Panc1 (cell line): Measurements from ENCODE around the gene CHD6. TPM values are rescaled to one million over a fixed set of nuclear protein-coding genes. Genes with fewer than 3 reads are reported as not detected.

ENCODE experiments used
- ATAC-seq: fragments of 200-7000 bp; cut with Tn5 transposase; 2 replicates; pipeline ENCODE4 v1.9.1; 2020; ENCODE audit warnings: mild to moderate bottlenecking, moderate library complexity
- BruUV-seq: library from RNA; stranded (reverse); fragments of 400-500 nt; replicated peaks from 2 replicates; lab custom pipeline; 2021; lab: Mats Ljungman, UMichigan
- CTCF ChIA-PET: fragments of 300-600 bp; sonication (Branson Sonifier 250); formaldehyde crosslinking; loops from one replicate; lab custom pipeline; 2022; ENCODE audit warnings: antibody characterized with exemption; lab: Charles Lee
- POLR2A ChIA-PET: fragments of 300-600 bp; sonication (Branson Sonifier 250); formaldehyde crosslinking; loops from one replicate; lab custom pipeline; 2022; ENCODE audit warnings: antibody characterized with exemption; lab: Charles Lee
- DNase-seq: peaks from one replicate; pipeline ENCODE4 v3.0.0-alpha.2; 2010; ENCODE audit warnings: low read depth, low spot score
- H3K27ac ChIP-seq: 2 replicates; pipeline ENCODE4 v1.5.1; 2011; ENCODE audit warnings: mild to moderate bottlenecking, low read length, inconsistent platforms
- H3K27me3 ChIP-seq: fragments of 200-500 bp; sonication (Bioruptor generic); 2 replicates; pipeline ENCODE4 v1.6.0; 2014; ENCODE audit warnings: low read length, inconsistent platforms; ENCODE audit not compliant: control insufficient read depth, insufficient read depth
- H3K36me3 ChIP-seq: fragments of 200-500 bp; sonication (Bioruptor generic); 2 replicates; pipeline ENCODE4 v1.5.1; 2014; ENCODE audit warnings: inconsistent platforms, mild to moderate bottlenecking, low read length, moderate library complexity; ENCODE audit not compliant: control insufficient read depth, insufficient read depth
- H3K4me1 ChIP-seq: 2 replicates; pipeline ENCODE4 v1.5.1; 2011; ENCODE audit warnings: inconsistent platforms, mild to moderate bottlenecking, low read length, moderate library complexity; ENCODE audit not compliant: control insufficient read depth, insufficient read depth
- H3K4me3 ChIP-seq, 2 experiments: 2 replicates each; pipeline ENCODE4 v1.5.1; 2011 to 2012; ENCODE audit warnings: low read depth in 2 of 2, low read length in 2 of 2, mild to moderate bottlenecking in 2 of 2, inconsistent platforms in 1 of 2, moderate library complexity in 1 of 2
- H3K9me3 ChIP-seq: fragments of 200-500 bp; sonication (Bioruptor generic); 2 replicates; pipeline ENCODE4 v1.5.1; 2014; ENCODE audit warnings: low read depth, mild to moderate bottlenecking, inconsistent platforms, low read length, moderate library complexity; ENCODE audit not compliant: control insufficient read depth, insufficient read depth
- POLR2AphosphoS5 ChIP-seq: IDR thresholded peaks from 2 replicates; pipeline ENCODE4 v1.6.1; 2012; ENCODE audit warnings: mild to moderate bottlenecking, low read depth, low read length, moderate library complexity
- SIN3A ChIP-seq: IDR thresholded peaks from 2 replicates; pipeline ENCODE4 v1.6.1; 2012; ENCODE audit warnings: low read depth, mild to moderate bottlenecking, low read length, moderate library complexity, borderline replicate concordance; ENCODE audit not compliant: insufficient read depth
- TCF7L2 ChIP-seq: IDR thresholded peaks from 2 replicates; pipeline ENCODE4 v1.6.1; 2011; ENCODE audit warnings: mild to moderate bottlenecking, low read depth, low read length, inconsistent platforms
- in situ Hi-C: cut with HindIII; loops from 2 replicates; pipeline ENCODE4 v1.10.0; 2016; ENCODE audit warnings: low sequenced_read_pairs, low pct_unique_long_range_greater_than_20kb
- intact Hi-C: fragments of 100-400 bp; cut with micrococcal nuclease; formaldehyde crosslinking; loops from one replicate; pipeline ENCODE4 v1.10.0; 2022; ENCODE audit not compliant: unreplicated experiment
- total RNA-seq: library from RNA; stranded (reverse); gene quantifications from one replicate; pipeline ENCODE4 v1.2.1, GENCODE V29; 2021; ENCODE audit not compliant: unreplicated experiment
- TF ChIP-seq, protein P1 (sequence below), 2 experiments: IDR thresholded peaks; 2 replicates each; pipeline ENCODE4 v1.6.1; 2011 to 2012; ENCODE audit warnings: low read depth in 2 of 2, control low read depth in 1 of 2, low read length in 1 of 2, mild to moderate bottlenecking in 1 of 2, moderate library complexity in 1 of 2; ENCODE audit not compliant: insufficient read depth in 1 of 2
- TF ChIP-seq, protein P2 (sequence below): fragments of 450-650 bp; IDR thresholded peaks from 2 replicates; pipeline ENCODE4 v1.5.1; 2017; ENCODE audit warnings: mild to moderate bottlenecking

The CHD6 gene
- total RNA-seq, 1 experiment from 2014 or later: 21.3 TPM

DNA sequence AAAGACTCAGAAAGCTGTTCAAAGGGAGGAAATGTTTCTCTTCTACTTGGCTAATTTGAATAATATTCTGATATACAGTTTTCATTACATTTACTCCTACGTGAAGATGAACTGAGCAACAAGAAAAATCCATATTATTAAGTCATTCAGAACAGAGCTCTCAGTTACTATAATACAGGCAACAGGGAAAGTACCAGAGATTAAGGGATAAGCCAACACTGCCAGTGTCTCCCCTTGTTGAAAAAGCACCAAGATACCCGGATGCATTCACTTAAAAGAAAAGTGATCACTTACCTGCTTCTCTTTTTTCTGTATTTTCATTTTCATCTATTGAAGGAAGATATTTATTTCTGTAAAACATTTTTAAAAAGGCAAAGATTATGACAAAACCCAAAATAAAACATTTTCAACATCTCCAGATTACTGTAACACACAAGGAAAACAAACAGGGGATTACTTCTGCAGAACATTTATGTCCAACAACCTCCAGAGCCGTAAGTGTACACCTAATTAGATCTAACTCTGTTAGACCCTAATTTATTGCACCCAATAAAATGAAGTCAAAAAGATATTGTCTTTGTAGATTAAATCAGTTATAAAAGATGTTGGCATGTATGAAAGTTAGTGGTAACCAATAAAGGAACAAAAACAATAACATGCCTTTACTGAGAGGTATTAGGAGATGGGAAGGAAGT, 67.0 kb downstream of the CHD6 start:
- no peaks in the 10 kb centered on the region for H3K4me1 ChIP-seq
- ATAC-seq (no peak), DNase-seq (no peak)
- intact Hi-C loops: no loop called here
- H3K27me3 ChIP-seq: no peaks in the 10 kb centered on the region
- BruUV-seq: no TSS peak
- TF ChIP-seq, protein P1, sequence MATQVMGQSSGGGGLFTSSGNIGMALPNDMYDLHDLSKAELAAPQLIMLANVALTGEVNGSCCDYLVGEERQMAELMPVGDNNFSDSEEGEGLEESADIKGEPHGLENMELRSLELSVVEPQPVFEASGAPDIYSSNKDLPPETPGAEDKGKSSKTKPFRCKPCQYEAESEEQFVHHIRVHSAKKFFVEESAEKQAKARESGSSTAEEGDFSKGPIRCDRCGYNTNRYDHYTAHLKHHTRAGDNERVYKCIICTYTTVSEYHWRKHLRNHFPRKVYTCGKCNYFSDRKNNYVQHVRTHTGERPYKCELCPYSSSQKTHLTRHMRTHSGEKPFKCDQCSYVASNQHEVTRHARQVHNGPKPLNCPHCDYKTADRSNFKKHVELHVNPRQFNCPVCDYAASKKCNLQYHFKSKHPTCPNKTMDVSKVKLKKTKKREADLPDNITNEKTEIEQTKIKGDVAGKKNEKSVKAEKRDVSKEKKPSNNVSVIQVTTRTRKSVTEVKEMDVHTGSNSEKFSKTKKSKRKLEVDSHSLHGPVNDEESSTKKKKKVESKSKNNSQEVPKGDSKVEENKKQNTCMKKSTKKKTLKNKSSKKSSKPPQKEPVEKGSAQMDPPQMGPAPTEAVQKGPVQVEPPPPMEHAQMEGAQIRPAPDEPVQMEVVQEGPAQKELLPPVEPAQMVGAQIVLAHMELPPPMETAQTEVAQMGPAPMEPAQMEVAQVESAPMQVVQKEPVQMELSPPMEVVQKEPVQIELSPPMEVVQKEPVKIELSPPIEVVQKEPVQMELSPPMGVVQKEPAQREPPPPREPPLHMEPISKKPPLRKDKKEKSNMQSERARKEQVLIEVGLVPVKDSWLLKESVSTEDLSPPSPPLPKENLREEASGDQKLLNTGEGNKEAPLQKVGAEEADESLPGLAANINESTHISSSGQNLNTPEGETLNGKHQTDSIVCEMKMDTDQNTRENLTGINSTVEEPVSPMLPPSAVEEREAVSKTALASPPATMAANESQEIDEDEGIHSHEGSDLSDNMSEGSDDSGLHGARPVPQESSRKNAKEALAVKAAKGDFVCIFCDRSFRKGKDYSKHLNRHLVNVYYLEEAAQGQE (IDR thresholded peaks at IDR 0.05; ENCODE audit: insufficient read depth in 1 of 2, low read depth in 2 of 2, low read length in 1 of 2): no peak
- TF ChIP-seq SIN3A: no peak
- TF ChIP-seq TCF7L2: no peak
- TF ChIP-seq, protein P2, sequence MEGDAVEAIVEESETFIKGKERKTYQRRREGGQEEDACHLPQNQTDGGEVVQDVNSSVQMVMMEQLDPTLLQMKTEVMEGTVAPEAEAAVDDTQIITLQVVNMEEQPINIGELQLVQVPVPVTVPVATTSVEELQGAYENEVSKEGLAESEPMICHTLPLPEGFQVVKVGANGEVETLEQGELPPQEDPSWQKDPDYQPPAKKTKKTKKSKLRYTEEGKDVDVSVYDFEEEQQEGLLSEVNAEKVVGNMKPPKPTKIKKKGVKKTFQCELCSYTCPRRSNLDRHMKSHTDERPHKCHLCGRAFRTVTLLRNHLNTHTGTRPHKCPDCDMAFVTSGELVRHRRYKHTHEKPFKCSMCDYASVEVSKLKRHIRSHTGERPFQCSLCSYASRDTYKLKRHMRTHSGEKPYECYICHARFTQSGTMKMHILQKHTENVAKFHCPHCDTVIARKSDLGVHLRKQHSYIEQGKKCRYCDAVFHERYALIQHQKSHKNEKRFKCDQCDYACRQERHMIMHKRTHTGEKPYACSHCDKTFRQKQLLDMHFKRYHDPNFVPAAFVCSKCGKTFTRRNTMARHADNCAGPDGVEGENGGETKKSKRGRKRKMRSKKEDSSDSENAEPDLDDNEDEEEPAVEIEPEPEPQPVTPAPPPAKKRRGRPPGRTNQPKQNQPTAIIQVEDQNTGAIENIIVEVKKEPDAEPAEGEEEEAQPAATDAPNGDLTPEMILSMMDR: no peak
- no peak for TF ChIP-seq POLR2AphosphoS5
- no peak overlapping the region for H3K27ac ChIP-seq
- no peaks in the 10 kb centered on the region for H3K9me3 ChIP-seq
- CTCF ChIA-PET: no interaction called here
- in situ Hi-C loops: no loop called here
- POLR2A ChIA-PET: no interaction called here
- no peak overlapping the region for H3K4me3 ChIP-seq
- H3K36me3 ChIP-seq: no peaks in the 10 kb centered on the region

DNA sequence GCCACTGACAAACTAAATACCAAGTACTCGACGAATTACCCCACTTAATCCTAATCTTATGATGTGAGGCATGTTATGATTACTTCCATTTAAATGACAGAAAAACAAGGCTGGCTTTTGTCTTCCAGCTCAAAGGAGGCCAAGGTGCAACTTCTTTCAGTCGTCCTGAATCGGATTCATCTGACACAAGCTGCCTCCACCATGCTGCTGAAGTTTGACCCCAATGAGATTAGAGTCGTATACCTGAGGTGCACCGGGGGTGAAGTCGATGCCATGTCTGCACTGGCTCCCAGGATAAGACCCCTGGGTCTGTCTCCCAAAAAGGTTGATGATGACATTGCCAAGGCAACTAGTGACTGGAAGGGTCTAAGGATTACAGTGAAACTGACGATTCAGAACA, 71.0 kb downstream of the CHD6 start:
- no TSS peak for BruUV-seq
- no peaks in the 10 kb centered on the region for H3K36me3 ChIP-seq
- no peak overlapping the region for H3K27ac ChIP-seq
- DNase-seq (no peak), ATAC-seq (no peak)
- intact Hi-C loops (no loop called here), in situ Hi-C loops (no loop called here)
- TF ChIP-seq TCF7L2 (no peak), POLR2AphosphoS5 (no peak), SIN3A (no peak)
- TF ChIP-seq, protein P2: no peak
- TF ChIP-seq, protein P1 (IDR thresholded peaks at IDR 0.05; ENCODE audit: insufficient read depth in 1 of 2, low read depth in 2 of 2, low read length in 1 of 2): no peak
- H3K27me3 ChIP-seq: no peaks in the 10 kb centered on the region
- H3K9me3 ChIP-seq: no peaks in the 10 kb centered on the region
- CTCF ChIA-PET: no interaction called here
- POLR2A ChIA-PET: no interaction called here
- no peaks in the 10 kb centered on the region for H3K4me1 ChIP-seq
- no peak overlapping the region for H3K4me3 ChIP-seq
